HG03469 (cell line): ENCODE data around the gene CTIF.
A peak's percentile ranks its signal among the peaks of the same experiment; 100 is the strongest.
"Not testable (repeated sequence)": the region's sequence is repeated elsewhere in the genome, so short reads cannot be mapped to it uniquely, and the experiment has no call there.

Experiments used
- ATAC-seq: cut with Tn5 transposase; IDR thresholded peaks from one replicate; pipeline ENCODE4 v1.9.1; 2021; ENCODE audit warnings: mild to moderate bottlenecking, moderate library complexity, moderate number of reproducible peaks; ENCODE audit not compliant: unreplicated experiment

The CTIF gene

DNA sequence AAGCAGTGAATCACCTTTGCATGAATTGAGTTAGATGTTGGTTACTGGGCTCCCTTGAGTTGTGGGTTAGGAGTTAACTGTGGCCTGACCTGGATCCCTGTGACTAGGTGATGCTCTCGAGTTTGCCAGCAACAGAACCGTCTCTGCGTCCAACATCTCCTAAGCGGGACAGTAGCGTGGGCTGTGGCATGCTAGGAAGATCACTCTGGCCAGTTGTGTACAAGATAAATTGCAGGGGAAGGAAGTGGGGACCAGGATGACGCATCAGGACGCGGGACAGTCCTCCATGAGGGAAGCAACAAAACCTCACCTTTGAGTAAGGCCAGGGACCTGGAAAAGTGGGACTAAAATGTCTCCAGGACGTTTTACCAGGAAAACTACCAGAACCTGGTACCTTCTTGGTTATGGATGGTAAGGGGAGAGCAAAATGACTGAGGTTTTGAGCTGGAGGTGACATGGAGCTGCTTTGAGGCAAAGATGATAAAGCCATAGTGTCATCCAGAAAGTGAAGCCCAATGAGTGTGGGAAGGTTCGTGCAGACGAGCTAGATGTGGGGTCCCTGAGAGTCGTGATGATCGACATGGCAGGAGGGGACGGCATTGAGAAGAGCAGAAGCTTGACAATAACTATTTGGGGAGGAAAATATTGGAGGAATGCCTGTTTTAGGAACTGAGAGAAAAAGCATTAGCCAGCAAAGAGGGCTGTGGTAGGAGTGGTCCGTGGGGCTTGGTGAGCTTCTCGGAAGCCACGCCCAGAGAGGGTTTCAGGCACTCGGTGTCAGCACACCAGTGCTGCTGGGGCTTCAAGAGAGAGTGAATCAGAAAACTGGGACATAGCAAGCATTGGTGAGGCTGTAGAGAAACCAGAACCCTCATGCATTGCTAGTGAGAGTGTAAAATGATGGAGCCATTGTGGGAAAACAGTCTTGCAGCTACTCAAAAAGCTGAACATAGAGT lies 316.9 kb downstream of the CTIF start:
- no peak for ATAC-seq

DNA sequence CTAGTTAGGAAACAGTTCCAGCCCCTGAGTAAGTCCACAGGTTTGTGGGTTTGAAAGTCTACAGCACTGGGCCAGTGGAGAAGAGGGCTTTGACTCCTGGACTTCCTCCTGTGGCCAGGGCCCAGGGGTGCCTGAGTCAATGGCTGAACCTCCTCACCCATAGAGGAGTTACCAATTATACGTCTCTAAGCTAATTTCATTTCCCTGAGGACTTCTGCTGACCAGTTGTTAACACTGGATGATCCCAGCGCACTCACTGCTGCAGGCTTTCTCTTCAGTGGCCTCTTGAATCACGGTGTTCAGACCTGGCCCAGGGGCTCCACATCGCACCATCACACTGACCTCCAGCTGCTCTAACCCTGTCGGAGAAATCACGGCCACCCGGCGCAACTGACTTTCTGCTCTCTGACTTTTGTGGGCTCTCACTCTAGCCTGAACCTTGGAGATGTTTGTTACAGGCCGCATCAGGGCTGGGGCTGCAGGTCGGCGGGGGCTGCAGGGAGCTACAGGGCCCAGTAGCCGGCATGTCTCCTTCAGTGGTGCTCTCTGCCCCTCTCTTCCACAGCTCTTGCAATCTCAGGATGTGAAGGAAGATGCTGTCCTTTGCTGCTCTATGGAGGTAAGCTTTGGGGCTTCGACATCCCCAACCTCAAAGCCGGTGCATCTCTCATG lies 318.3 kb downstream of the CTIF start:
- no peak for ATAC-seq

DNA sequence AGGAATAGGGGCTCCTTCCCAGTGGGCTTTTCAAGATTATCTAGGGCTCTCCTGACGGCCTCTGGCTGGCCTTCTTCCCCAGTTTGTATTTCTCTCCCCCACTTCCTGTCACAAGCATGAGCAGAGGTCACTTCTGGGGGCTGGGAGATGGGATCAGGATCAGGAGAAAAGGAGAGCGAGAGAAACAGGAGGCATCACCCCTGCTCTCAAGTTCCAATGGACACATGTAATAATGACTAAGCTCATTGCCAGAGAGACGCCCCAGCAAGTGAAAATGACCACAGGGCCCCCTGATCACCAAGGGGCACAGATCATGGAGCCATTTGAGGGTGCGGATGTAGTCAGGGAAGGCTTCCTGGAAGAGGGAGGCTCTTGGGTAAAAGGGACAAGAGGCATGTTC lies 319.8 kb downstream of the CTIF start:
- no peak for ATAC-seq

DNA sequence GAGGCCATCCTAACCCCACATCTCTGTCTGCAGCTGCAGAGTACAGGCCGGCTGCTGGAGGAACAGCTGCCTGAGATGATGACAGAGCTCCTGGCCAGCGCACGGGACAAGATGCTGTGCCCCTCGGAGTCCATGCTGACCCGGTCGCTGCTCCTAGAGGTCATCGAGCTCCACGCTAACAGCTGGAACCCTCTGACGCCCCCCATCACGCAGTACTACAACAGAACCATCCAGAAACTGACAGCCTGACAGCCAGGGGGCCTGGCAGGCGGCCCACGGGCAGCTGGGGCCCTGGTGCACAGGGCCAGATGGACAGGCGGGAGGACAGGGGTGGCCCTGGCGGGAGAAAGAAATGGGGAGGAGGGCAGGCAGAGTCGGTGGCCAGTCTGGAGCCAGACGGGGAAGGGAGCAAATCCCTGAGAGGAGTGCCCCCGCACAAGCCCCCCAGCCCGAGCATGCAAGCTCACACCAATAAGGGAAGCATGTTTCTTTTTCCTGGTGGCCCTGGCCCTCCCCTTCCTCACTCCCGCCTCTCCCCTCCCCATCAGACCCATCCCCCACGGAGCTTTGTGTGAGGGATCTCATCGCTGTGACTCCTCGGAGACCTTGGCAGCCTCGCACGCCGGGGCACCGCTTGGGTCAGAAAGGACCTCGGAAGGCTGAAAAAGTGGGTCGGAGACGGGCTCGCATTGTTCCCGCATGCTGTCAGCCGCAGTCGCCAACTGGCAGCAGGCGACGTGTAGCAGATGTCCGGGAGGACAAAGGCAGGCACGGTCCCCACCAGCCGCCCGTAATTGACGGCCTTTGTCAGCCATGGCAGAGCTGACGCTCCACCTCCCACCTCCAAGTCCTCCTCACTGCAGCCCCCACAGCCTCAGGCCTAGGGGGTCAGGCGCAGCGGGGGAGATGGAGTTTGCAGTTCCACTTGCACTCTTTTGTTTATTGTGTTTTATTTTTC lies 320.8 kb downstream of the CTIF start:
- no peak for ATAC-seq

DNA sequence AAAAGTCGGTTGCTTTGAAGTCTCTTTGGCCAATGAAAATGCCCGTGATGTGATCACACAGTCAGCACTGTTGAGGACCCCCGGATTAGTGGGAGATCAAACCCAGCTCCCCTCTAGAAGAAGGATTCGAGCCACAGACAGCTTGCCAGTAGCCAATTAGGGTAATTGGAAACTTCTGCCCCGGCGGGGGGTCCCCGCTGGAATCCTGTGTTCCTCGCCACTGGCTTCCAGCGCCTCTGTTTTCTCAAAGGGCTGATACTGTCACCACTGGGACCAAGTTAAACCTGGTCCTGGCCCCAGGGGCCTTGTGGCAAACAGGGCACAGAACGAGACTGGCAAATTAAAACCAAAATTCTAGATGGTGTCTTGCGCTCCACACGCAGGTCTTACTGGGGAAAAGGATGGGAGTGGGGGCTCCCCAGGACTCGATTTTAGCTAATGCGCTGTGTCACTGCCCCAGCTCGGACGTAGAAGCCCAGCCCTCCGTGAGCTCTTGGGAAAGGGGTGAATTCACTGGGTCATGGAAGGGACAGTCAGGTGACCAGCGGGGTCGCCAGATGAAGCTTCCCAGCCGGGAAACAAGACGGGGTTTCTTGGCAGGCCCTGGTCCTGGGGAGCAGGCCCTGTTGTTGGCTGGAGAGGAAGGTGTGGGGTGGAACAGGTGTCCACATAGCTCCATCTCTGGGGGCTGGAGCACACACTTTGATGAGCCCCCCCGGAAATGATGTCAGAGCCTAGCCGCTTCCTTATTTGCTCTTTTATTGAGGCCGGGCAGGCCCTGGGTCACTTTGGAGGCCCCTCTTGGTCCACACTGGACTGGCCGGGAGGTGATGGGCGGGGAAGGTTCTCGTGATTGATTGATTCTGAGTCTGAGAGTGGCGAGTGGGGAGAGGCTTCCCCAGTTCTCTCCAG lies 321.7 kb downstream of the CTIF start:
- no peak for ATAC-seq

DNA sequence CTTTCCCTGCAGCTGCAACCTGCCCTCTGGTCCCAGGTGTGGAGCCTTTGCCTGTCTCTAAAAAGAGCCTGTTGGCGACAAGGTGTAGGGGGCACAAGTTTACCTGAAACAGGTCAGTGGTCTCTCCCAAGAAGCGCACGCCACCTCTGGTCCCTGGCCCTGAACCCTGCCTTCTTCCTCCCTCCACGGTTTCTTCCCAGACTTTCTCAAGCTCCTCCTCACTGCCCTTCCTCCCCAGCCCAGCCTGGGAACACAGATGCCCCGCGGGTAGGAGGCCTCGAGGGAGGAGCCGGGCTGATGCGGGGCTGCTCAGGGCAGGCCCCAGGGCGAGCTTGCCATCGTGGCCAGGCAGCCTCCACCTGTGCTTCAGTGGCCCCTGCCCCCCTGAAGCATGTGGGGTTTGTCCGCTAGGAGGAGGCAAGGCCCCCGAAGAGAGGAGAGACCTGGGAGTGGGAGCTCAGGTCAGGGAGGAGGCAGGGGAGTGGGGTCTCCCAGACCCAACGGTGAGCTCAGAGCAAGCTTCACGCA lies 322.4 kb downstream of the CTIF start:
- no peak for ATAC-seq

DNA sequence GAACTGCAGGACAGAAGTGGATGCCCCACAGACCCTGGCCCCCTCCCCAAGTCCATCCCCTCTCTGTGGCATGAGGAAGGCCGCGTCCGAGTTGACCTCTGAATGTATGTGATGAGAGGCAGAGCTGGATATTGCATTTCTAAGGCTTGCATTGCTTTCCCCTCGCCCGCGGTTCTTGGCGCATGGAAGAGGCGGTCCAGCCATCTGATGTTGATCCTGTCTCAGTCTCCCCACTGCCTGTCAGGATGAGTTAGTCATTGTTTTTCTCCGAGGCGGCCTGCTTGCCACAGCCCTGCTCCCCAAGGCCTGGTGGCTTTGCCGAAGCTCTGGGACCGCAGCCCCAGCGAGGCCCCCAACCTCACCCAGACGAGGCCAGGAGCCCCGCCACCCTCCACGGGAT lies 323.3 kb downstream of the CTIF start:
- no peak for ATAC-seq

DNA sequence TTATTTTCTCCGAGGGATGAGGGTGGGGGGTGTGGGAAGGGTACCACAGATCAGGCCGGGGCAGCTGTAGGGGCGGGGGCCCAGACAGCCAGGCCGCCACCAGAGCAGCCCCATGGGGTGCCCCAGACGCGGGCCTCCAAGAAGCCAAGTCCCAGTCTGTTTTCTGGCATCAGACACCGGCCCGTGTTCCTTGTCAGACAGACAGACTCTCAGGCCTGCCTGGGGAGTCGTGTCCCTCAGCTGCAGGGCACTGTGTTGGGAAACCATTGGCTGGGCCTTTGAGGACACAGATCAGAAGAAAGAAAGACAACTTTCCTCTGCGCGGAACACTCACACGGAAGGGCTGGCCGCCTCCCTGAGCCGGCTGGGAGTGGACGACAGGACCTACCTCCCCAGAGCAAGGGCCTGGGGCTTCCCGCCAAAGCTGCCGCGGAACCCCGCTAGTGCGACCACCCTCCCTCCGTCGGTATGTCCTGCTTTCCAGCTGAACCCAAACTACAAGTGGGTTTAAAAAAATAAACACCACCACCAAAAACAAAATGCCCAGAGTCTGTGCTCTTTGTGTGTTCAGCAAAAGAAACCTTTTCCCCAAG lies 323.9 kb downstream of the CTIF start:
- no peak for ATAC-seq

DNA sequence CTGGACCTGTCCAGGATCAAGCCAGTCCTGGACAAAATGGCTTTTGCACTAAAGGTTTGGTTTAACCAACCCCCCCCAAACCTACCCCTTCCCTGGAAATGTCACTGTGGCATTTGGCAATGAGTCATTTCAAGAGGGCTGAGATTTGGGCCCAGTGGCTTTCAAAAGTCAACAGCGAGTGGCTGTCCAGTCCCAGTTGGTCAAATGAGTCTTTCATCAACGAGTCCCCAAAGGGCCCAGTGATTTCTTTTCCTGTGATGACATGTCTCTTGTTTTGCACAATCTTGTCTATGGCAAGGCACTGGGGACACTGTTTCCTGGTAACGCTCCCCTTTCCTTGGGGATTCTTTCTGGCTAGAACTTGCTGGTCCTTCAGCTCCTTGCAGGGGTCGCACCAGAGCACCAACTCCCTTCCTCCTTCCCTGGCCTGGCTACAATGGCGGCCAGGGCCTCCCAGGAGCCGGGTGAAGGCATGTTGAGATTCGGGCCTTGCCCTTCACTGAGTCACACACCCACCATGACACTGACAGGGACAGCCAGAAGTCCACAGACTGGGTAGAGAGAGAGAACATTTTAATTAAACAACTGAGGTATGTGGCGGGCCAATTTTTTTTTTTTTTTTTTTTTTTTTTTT lies 324.7 kb downstream of the CTIF start:
- no peak for ATAC-seq

DNA sequence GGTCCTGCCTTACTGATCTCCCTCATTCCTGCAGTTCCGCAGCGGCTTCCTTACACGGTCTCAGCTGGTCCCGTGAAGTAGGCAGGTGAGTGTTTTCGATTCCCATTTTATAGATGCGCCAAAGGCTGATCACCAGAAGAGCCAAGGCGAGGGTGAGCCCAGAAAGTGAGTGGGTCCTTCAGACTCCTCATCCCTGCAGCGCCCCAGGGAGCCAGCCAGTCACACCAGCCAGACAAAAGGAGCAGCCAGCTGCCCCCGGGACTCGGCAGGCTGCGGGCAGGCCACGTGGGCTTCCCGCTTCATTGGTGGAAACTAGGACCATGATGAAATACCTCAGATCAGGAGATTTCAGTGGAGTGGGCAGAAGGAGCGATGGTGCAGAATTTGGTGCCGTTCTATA lies 326.0 kb downstream of the CTIF start:
- no peak for ATAC-seq

DNA sequence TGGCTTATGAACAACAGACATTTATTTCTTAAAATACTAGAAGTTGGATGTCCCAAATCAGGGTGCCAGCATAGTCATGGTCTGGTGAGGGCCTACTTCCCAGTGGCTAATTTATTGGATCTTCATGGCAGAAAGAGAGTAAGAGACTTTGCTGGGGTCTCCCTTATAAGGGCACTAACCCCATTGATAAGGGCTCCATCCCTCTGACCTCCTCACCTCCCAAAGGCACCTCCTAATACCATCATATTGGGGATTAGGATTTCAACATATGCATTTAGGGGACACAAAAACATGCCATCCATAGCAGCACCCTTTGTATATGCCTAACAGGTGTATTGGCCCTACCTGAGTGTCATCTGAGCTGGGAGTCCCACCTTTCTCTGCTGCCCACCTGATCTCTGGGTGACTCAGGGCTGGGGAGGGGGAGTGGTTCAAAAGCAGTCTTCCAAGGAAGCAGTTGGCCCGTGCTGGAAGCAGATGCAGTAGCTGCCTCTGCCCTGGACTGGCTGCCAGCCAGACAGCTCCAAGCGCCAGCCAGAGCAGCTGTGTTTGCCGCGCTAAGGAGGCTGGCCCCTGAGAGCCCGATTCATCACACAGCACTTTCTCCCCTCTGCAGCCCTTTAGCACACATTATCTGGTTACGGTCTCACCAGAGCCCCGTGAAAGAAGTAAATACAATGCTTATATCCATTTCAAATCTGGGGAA lies 327.4 kb downstream of the CTIF start:
- ATAC-seq: no peak

DNA sequence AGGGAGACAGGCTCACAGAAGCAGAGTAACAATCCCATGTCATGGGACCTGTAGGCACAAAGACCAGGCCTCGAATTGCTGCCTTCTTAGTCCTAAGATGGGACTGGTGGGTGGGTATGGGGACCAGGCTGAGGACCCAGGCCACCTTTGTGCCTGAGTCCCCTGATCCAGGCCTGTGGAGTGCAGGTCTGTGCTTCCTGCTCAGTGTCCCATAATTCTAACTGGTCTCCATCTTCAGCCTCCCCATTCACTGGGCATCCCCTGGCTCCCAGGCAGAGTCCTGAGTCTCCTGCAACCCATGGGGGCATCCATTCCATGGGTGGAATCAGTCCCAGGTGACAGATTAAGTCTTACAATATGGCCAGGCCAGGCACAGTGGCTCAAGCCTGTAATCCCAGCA lies 328.0 kb downstream of the CTIF start:
- ATAC-seq: no peak

DNA sequence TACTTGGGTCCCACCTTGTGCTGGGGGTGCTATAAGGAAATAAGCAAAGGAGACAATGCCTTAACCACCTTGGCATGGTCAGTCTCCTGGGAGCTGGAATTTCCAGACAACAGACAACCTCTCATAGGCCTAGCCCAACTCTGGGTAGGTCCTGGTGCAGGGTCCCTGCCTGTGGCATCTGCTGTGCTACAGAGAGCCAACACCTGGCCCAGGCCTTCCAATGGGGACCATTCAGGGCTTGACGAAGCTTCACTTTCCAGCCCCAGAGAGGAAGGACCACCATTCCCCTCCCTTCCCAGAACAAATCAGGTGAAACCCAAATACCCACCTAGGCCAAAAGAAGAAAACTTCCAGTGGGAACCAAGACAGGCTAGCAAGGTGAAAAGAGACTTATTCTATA lies 329.1 kb downstream of the CTIF start:
- no peak for ATAC-seq

DNA sequence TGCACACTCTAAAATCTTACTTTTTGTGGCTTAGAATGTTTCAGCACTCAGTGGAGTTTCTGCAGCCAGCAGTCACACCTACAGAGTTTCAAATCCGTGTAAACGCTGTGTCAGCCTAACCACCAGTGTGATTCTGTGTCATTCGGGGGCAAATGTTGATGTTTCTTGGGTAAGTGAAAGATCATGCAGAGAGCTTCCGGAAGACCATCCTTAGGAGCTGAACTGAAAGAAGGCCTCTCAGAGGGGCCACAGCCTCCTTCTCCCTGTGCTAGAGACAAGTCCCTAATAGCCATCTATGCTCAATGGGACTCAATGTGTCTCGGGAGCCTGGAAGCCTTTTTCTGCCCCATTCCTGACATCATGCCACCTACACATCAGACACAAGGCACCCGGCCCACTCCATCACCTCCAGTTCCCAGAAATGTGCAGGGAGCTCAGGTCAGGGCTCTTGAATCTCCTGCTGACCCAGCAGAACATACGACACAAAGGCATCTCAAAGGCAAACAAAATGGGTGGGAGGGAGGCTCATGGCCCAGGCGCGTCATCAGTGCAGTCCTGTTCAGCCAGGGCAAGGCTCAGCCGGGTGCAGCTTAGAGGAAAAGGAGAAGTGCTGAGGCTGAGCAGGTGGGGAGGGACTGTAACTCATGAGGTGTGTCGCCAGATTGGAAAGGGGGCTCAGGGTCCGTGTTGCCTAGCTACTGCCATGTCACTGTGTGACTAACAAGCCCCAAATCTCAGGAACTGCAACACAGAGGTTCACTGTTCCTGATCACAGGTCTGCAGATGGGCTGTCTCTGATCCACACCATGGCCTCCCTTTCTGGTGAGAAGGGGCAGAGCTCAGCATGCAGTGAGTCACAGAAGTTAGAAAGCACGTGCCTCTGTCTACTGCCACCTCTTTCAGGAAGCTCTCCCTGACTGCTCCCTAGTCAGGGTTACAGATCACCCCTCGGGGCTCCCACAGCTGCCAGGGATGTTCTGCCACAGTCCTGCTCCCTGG lies 329.9 kb downstream of the CTIF start:
- ATAC-seq: peak; percentile 78

DNA sequence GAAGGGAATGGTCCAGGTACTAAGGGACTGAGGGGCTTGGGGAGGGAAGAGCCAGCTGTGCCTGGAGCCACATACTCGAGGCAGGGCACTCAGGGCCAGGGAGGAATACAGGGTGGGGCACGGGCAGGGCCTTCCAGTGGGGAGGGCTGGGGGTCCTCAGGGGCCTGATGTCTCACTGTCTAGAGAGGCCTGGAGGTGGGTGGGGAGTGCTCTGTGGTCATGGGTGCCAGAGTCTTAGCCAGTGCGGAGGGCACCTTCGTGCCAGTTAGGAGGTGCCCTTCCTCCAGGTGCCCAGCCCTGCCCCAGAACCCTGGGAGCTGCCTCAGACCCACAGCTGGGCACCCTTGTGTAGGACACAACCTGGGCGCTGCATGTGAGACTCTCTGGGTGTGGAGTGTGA lies 330.8 kb downstream of the CTIF start:
- no peak for ATAC-seq

DNA sequence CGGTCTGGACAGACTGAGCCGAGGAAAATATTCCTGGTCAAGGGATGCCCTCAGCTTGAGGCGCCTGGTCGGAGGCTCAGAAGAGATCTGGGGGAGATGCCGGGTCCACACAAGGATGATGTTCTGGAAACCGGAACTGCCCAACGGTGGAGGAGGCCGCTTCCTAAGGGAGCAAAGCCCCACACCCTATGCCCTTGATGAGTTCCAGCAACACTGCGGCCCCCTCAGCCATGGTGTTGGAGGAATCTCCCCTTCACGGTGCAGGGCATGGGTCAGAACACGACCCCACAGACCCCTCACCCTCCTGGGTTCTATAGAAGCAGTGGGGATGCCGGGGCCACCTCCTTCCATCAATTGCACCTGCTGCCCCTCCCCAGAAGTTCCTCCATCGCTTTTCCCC lies 332.1 kb downstream of the CTIF start:
- ATAC-seq: not testable (repeated sequence)
